Chondrocyte (in vitro differentiated cells): Measurements from ENCODE around the gene EXD3. TPM values are rescaled to one million over a fixed set of nuclear protein-coding genes. Genes with fewer than 3 reads are reported as not detected.
A peak's percentile ranks its signal among the peaks of the same experiment; 100 is the strongest.

Experiments used
- DNase-seq: peaks from one replicate; pipeline ENCODE4 v3.0.0; 2021; ENCODE audit warnings: mixed read lengths, low spot score
- H3K27ac Mint-ChIP-seq: one replicate; pipeline ENCODE4 v1.8.0; 2021; ENCODE audit warnings: mild to moderate bottlenecking, moderate library complexity, mixed read lengths; ENCODE audit not compliant: unreplicated experiment
- H3K27me3 Mint-ChIP-seq: 2 replicates; pipeline ENCODE4 v1.8.0; 2021; ENCODE audit warnings: low read depth, mixed read lengths
- H3K36me3 Mint-ChIP-seq: 2 replicates; pipeline ENCODE4 v1.8.0; 2021; ENCODE audit warnings: low read depth, mixed read lengths
- H3K4me1 Mint-ChIP-seq: 2 replicates; pipeline ENCODE4 v1.8.0; 2021; ENCODE audit warnings: low read depth, mild to moderate bottlenecking, mixed read lengths
- H3K4me3 Mint-ChIP-seq: one replicate; pipeline ENCODE4 v1.8.0; 2021; ENCODE audit warnings: mild to moderate bottlenecking, moderate library complexity, mixed read lengths; ENCODE audit not compliant: unreplicated experiment
- H3K9me3 Mint-ChIP-seq: 2 replicates; pipeline ENCODE4 v1.8.0; 2021; ENCODE audit warnings: low read depth, mixed read lengths
- CTCF ChIP-seq: fragments of 200-600 bp; sonication (generic); IDR thresholded peaks from 2 replicates; pipeline ENCODE4 v1.5.0; 2021; ENCODE audit warnings: antibody characterized with exemption, mild to moderate bottlenecking, moderate library complexity
- total RNA-seq: library from RNA; stranded (reverse); gene quantifications from 3 replicates; pipeline ENCODE4 v1.2.1, GENCODE V29; 2021

EXD3 gene
- total RNA-seq, 1 donor from 2014 or later, result 11.6 TPM

GRCh38 chr9:137294091-137294680, 128.8 kb downstream of the EXD3 start:
- no peaks in the 10 kb centered on the region for H3K9me3 Mint-ChIP-seq
- H3K36me3 Mint-ChIP-seq, result no peaks in the 10 kb centered on the region
- no peak for DNase-seq
- H3K4me3 Mint-ChIP-seq, result no peak overlapping the region
- H3K27ac Mint-ChIP-seq, result no peak overlapping the region
- H3K27me3 Mint-ChIP-seq, result peaks cover 2% of the 10 kb centered on the region
- peaks cover 12% of the 10 kb centered on the region for H3K4me1 Mint-ChIP-seq
- TF ChIP-seq CTCF, result no peak

GRCh38 chr9:137293482-137294090, 129.4 kb downstream of the EXD3 start:
- Mint-ChIP-seq H3K9me3 (no peaks in the 10 kb centered on the region), H3K27ac (no peak overlapping the region), H3K4me3 (no peak overlapping the region), H3K27me3 (peaks cover 2% of the 10 kb centered on the region), H3K4me1 (peaks cover 12% of the 10 kb centered on the region), H3K36me3 (no peaks in the 10 kb centered on the region)
- DNase-seq, result no peak
- no peak for TF ChIP-seq CTCF

GRCh38 chr9:137293094-137293481, 129.9 kb downstream of the EXD3 start:
- H3K4me3 Mint-ChIP-seq, result no peak overlapping the region
- TF ChIP-seq CTCF, result no peak
- H3K9me3 Mint-ChIP-seq, result no peaks in the 10 kb centered on the region
- no peak overlapping the region for H3K27ac Mint-ChIP-seq
- no peak for DNase-seq
- no peaks in the 10 kb centered on the region for H3K36me3 Mint-ChIP-seq
- peaks cover 2% of the 10 kb centered on the region for H3K27me3 Mint-ChIP-seq
- H3K4me1 Mint-ChIP-seq, result peaks cover 12% of the 10 kb centered on the region

GRCh38 chr9:137286975-137287383, 136.0 kb downstream of the EXD3 start:
- Mint-ChIP-seq H3K4me1 (peaks cover 2% of the 10 kb centered on the region), H3K27me3 (peaks cover 2% of the 10 kb centered on the region), H3K27ac (no peak overlapping the region), H3K4me3 (no peak overlapping the region), H3K36me3 (no peaks in the 10 kb centered on the region), H3K9me3 (no peaks in the 10 kb centered on the region)
- TF ChIP-seq CTCF, result peak; percentile 75
- no peak for DNase-seq

- no peak for DNase-seq
- H3K27ac Mint-ChIP-seq, result no peak overlapping the region
- no peaks in the 10 kb centered on the region for H3K27me3 Mint-ChIP-seq
- no peak for TF ChIP-seq CTCF
- H3K36me3 Mint-ChIP-seq, result no peaks in the 10 kb centered on the region
- H3K4me1 Mint-ChIP-seq, result peaks cover 15% of the 10 kb centered on the region
- H3K9me3 Mint-ChIP-seq, result no peaks in the 10 kb centered on the region
- H3K4me3 Mint-ChIP-seq, result no peak overlapping the region
These were observed 141.4 kb downstream of the EXD3 start for GRCh38 chr9:137281345-137282116.
